Heart left ventricle (tissue), 16 donors: ENCODE measurements around the gene TRAK1. TPM values are rescaled to one million over a fixed set of nuclear protein-coding genes. Genes with fewer than 3 reads are reported as not detected.

Source experiments
- ATAC-seq, 4 donors: fragments of 200-7000 bp; cut with Tn5 transposase; one replicate each; pipeline ENCODE4 v1.9.1; 2020 to 2022; ENCODE audit warnings: moderate library complexity in 4 of 4, mild to moderate bottlenecking in 3 of 4, moderate number of reproducible peaks in 1 of 4
- DNase-seq, 5 donors: peaks; one replicate each; pipeline ENCODE4 v3.0.0-alpha.2; 2020
- H3K27ac ChIP-seq, 12 donors: fragments of 200-600 bp; sonication (generic) in 4 of 12; one replicate each; pipeline versions ENCODE4 v1.5.0 to v1.8.0; 2016 to 2022; ENCODE audit warnings: mild to moderate bottlenecking in 2 of 12
- H3K27me3 ChIP-seq, 9 donors: fragments of 200-600 bp; sonication (generic) in 2 of 9; one replicate each; pipeline versions ENCODE4 v1.5.1 to v1.8.0; 2016 to 2022; ENCODE audit warnings: mild to moderate bottlenecking in 3 of 9
- H3K36me3 ChIP-seq, 9 donors: fragments of 200-600 bp; sonication (generic) in 2 of 9; one replicate each; pipeline versions ENCODE4 v1.5.0 to v1.8.0; 2018 to 2022; ENCODE audit warnings: mild to moderate bottlenecking in 2 of 9
- H3K4me1 ChIP-seq, 12 donors: fragments of 200-600 bp; sonication (generic) in 4 of 12; one replicate each; pipeline versions ENCODE4 v1.5.0 to v1.8.0; 2016 to 2022; ENCODE audit warnings: mild to moderate bottlenecking in 3 of 12
- H3K4me3 ChIP-seq, 12 donors: fragments of 200-600 bp; sonication (generic) in 4 of 12; one replicate each; pipeline versions ENCODE4 v1.5.0 to v1.8.0; 2017 to 2022; ENCODE audit warnings: mild to moderate bottlenecking in 9 of 12, moderate library complexity in 4 of 12
- H3K9me3 ChIP-seq, 12 donors: fragments of 200-600 bp; sonication (generic) in 4 of 12; one replicate each; pipeline versions ENCODE4 v1.5.0 to v1.8.0; 2016 to 2022; ENCODE audit warnings: mild to moderate bottlenecking in 1 of 12
- POLR2A ChIP-seq, 2 donors: fragments of 450-650 bp; IDR thresholded peaks; one replicate each; pipeline ENCODE4 v1.6.1; 2017; ENCODE audit warnings: antibody characterized with exemption in 2 of 2, mild to moderate bottlenecking in 2 of 2, moderate library complexity in 2 of 2
- WGBS, 4 donors: extraction: QIAGEN DNeasy Blood & Tissue Kit in 2 of 4; methylation state at CpG; one replicate each; pipeline versions ENCODE4 v1.1.5 to v1.1.7; 2013 to 2018; 5-methylcytosine and 5-hydroxymethylcytosine counted together
- intact Hi-C, 10 donors: fragments of 100-400 bp; cut with DNase I; formaldehyde crosslinking; loops; one replicate each; pipeline versions ENCODE4 v1.11.1 to v1.14.2; 2022
- polyA plus RNA-seq, 2 donors: library from polyadenylated mRNA; stranded (reverse); fragments of 200-250 nt; gene quantifications; one replicate each; pipeline ENCODE4 v1.2.3, GENCODE V29; 2013
- total RNA-seq, 9 donors: library from RNA; depleted of rRNA in 2 of 9; stranded (reverse); fragments of >200 nt in 2 of 9; fragmentation: NEBNext Ultra II Directional in 3 of 9; extraction: Animal tissue kit (Norgen Biotek cat#: 25700) in 3 of 9; gene quantifications; one replicate each; pipeline versions ENCODE4 v1.1.0 to v1.2.4, GENCODE V29; 2016 to 2023
- TF ChIP-seq, protein P1 (sequence below), 12 donors: fragments of 200-600 bp; sonication (generic) in 4 of 12; IDR thresholded peaks; one replicate each; pipeline versions ENCODE4 v1.5.0 to v1.8.0; 2018 to 2022; ENCODE audit warnings: antibody characterized with exemption in 12 of 12, mild to moderate bottlenecking in 5 of 12
- donor health status: ischemic (EF 13 %, LVEDD 7.1; RV severe dilation, severe dysfunction).
- donor health status: healthy with polysubstance abuse.
- donor health status: DM: no; HTN: yes; CAD: no.
- donor health status: DM: no; HTN: no; CAD: no.
- donor health status: ischemic (EF 25% LVEDD 6.9; RV normal size, moderate dysfunction).
- donor health status: ischemic (EF 25% LVEDD 5.7; RV mildly dilated, moderate dysfunction).
- donor health status: healthy.
- donor health status: DM: yes; HTN: yes; CAD: no.
- donor health status: ischemic (EF 35%, LVEDD 5.7; RV mildly dilated, moderate dysfunction).
- donor health status: nonischemic (EF 11% LVEDD 7.7; RV severe dilation, severe dysfunction).
- donor health status: DM: yes; HTN: yes; CAD: no.
- donor health status: PGD.
- donor health status: ischemic (EF 29% LVEDD 5.4; RV normal size, mild dysfunction).
- donor health status: nonischemic (EF 23%, LVEDD 6.1; RV moderate dilation, normal function).

The TRAK1 gene
- total and polyA plus RNA-seq, 11 donors, result 53.3 to 364 (median 250) TPM

DNA sequence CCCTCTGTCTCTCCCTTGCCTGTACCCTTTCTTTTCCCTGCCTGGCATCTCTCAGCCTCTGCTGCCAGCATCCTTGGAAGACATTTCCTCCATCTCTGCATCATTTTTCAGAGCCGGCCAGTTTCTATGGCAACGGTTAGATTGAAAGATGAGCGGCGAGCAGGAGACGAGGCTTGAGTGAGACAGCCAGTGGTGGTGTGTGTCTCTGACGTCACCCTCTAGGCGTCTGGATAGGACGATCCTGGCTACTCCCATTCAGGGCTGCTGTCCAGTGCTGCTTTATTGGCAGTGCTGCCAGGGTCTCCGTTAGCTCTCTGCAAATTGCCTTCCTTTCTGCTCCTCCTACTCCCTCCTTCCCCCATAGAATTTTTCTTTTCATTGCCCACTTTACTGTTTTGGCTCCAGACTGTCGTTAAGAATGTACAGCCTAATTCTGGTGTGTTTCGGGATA lies 57.9 kb downstream of the TRAK1 start:
- TF ChIP-seq, protein P1, sequence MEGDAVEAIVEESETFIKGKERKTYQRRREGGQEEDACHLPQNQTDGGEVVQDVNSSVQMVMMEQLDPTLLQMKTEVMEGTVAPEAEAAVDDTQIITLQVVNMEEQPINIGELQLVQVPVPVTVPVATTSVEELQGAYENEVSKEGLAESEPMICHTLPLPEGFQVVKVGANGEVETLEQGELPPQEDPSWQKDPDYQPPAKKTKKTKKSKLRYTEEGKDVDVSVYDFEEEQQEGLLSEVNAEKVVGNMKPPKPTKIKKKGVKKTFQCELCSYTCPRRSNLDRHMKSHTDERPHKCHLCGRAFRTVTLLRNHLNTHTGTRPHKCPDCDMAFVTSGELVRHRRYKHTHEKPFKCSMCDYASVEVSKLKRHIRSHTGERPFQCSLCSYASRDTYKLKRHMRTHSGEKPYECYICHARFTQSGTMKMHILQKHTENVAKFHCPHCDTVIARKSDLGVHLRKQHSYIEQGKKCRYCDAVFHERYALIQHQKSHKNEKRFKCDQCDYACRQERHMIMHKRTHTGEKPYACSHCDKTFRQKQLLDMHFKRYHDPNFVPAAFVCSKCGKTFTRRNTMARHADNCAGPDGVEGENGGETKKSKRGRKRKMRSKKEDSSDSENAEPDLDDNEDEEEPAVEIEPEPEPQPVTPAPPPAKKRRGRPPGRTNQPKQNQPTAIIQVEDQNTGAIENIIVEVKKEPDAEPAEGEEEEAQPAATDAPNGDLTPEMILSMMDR (IDR thresholded peaks at IDR 0.05), result no peak
- TF ChIP-seq POLR2A (IDR thresholded peaks at IDR 0.05), result no peak
- Histone ChIP-seq H3K4me3 (no peak overlapping the region), H3K27me3 (no peaks in the 10 kb centered on the region), H3K9me3 (no peaks in the 10 kb centered on the region), H3K27ac (peak overlapping the region in 1 of 12 donors; percentile 28), H3K4me1 (peaks cover 0 to 55% (median 34%) of the 10 kb centered on the region in 12 donors), H3K36me3 (no peaks in the 10 kb centered on the region)
- peak; percentile 67 to 83 (median 72) for DNase-seq
- 20 to 31% (median 25%) methylated on average over 11 of the region's 11 CpGs for WGBS, 4 donors
- ATAC-seq, result peak; percentile 89 to 98 (median 97)
- intact Hi-C loops, result no loop called here

- 85 to 91% (median 88%) methylated on average over 8 of the region's 8 CpGs for WGBS, 4 donors
- Histone ChIP-seq H3K4me3 (no peak overlapping the region), H3K36me3 (no peaks in the 10 kb centered on the region), H3K27me3 (no peaks in the 10 kb centered on the region), H3K9me3 (no peaks in the 10 kb centered on the region), H3K27ac (no peak overlapping the region), H3K4me1 (peaks cover 0 to 56% (median 35%) of the 10 kb centered on the region in 12 donors)
- DNase-seq, result no peak
- no peak for ATAC-seq
- TF ChIP-seq, protein P1 (IDR thresholded peaks at IDR 0.05), result no peak
- TF ChIP-seq POLR2A (IDR thresholded peaks at IDR 0.05), result no peak
- intact Hi-C loops, result no loop called here
Measured at GRCh38 chr3:42149532-42149931, 58.4 kb downstream of the TRAK1 start.

DNA sequence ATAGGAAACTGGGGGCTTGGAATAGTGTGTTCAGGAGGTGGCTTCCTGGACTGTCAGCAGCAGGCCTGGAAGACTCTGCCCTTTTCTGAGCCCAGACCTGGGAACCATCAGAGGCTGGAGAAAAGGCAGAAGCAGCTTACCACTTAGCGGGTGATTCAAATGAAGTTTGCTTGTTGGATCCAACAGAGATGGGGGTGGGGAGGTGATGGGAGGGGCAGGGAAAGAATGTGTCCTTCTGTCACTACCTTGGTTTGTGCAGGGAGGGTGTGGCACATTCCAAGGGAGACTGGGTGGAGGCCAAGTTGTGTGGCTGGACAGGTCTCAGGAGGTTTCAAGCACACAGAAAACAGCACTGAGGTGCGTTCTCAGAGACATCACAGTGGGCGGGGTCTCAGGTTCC lies 58.8 kb downstream of the TRAK1 start:
- DNase-seq, result no peak
- Histone ChIP-seq H3K4me1 (peaks cover 0 to 60% (median 36%) of the 10 kb centered on the region in 12 donors), H3K36me3 (no peaks in the 10 kb centered on the region), H3K27ac (no peak overlapping the region), H3K9me3 (no peaks in the 10 kb centered on the region), H3K4me3 (no peak overlapping the region), H3K27me3 (no peaks in the 10 kb centered on the region)
- peak in 3 of 4 donors; percentile 18 to 32 (median 19) for ATAC-seq
- intact Hi-C loops, result no loop called here
- TF ChIP-seq, protein P1 (IDR thresholded peaks at IDR 0.05), result no peak
- 61 to 67% (median 65%) methylated on average over 3 of the region's 3 CpGs for WGBS, 4 donors

DNA sequence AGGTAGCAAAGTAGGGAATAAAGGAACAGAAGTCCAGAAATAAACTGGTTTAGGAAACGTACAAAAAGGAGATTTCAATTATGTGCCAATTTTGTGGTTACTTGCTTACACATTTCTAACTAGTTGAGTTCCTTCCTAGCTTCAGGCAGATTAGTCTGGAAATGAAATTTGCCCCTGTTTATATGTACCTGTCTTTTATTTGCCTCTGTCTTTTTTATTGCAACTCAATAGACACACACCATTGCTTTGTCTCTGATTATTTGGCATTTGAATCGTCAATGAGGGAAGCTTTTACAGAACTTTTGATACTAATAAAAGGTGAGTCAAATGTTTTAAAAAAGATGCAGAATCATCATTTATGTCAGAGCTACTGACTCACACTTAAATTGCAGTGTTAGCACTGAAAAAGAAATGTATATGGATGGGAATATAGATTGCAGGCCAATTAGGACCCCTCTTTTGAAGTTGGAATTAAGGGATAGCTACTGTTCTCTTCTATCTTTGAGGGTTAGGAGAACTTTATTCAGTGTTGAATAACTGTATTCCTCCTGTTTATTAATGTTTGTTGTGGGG lies 60.5 kb downstream of the TRAK1 start:
- ATAC-seq (no peak), DNase-seq (no peak)
- H3K4me3 ChIP-seq, result no peak overlapping the region
- 52 to 68% (median 57%) methylated on average over 2 of the region's 2 CpGs for WGBS, 4 donors
- no peaks in the 10 kb centered on the region for H3K36me3 ChIP-seq
- no peaks in the 10 kb centered on the region for H3K9me3 ChIP-seq
- no peaks in the 10 kb centered on the region for H3K27me3 ChIP-seq
- no peak overlapping the region for H3K27ac ChIP-seq
- intact Hi-C loops, result no loop called here
- peaks cover 0 to 71% (median 38%) of the 10 kb centered on the region in 12 donors for H3K4me1 ChIP-seq
- TF ChIP-seq, protein P1 (IDR thresholded peaks at IDR 0.05), result no peak
- TF ChIP-seq POLR2A (IDR thresholded peaks at IDR 0.05), result no peak
